ENCODE results near the gene PXDC1.
"Not testable (repeated sequence)": the region's sequence is repeated elsewhere in the genome, so short reads cannot be mapped to it uniquely, and the experiment has no call there.

DNA sequence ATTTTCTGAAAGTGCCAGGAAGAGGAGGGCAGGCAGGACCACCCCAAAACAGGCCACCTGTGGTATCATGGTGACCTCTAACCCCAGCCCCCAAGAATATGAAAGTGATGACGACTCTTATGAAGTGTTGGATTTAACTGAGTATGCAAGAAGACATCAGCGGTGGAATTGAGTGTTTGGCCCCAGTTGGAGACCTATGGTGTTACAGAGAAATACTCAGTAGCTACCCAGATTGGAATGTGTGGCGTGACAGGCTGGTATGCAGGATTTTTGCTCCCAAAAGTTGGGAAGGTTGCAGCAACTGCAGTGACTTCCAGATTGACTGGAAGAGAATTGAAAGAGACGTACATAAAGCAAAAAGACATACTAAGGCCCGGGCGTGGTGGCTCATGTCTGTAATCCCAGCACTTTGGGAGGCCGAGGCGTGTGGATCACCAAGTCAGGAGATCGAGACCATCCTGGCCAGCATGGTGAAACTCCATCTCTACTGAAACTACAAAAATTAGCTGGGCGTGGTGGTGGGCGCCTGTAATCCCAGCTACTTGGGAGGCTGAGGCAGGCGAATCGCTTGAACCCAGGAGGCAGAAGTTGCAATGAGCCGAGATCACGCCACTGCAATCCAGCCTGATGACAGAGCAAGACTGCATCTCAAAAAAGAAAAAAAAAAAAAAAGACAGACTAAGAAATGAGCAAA lies 2.7 kb upstream of the PXDC1 start:
- TF ChIP-seq, protein P1, sequence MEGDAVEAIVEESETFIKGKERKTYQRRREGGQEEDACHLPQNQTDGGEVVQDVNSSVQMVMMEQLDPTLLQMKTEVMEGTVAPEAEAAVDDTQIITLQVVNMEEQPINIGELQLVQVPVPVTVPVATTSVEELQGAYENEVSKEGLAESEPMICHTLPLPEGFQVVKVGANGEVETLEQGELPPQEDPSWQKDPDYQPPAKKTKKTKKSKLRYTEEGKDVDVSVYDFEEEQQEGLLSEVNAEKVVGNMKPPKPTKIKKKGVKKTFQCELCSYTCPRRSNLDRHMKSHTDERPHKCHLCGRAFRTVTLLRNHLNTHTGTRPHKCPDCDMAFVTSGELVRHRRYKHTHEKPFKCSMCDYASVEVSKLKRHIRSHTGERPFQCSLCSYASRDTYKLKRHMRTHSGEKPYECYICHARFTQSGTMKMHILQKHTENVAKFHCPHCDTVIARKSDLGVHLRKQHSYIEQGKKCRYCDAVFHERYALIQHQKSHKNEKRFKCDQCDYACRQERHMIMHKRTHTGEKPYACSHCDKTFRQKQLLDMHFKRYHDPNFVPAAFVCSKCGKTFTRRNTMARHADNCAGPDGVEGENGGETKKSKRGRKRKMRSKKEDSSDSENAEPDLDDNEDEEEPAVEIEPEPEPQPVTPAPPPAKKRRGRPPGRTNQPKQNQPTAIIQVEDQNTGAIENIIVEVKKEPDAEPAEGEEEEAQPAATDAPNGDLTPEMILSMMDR (IDR thresholded peaks at IDR 0.05), result not testable (repeated sequence)
- TF ChIP-seq ZFX (IDR thresholded peaks at IDR 0.05; ENCODE audit: borderline replicate concordance), result not testable (repeated sequence)
